ENCODE measurements around the gene DPP10.
"Not testable (repeated sequence)": the region's sequence is repeated elsewhere in the genome, so short reads cannot be mapped to it uniquely, and the experiment has no call there.

The DPP10 gene

GRCh38 chr2:114515882-114516281, 73.4 kb downstream of the DPP10 start:
- DNase-seq (ENCODE audit: low read depth) = no peak

GRCh38 chr2:114517580-114517979, 75.1 kb downstream of the DPP10 start:
- no peak for DNase-seq (ENCODE audit: low read depth)

GRCh38 chr2:114518738-114519137, 76.3 kb downstream of the DPP10 start:
- DNase-seq (ENCODE audit: low read depth) = no peak

- not testable (repeated sequence) for DNase-seq (ENCODE audit: low read depth)
Observed at GRCh38 chr2:114522612-114523011, 80.2 kb downstream of the DPP10 start.

GRCh38 chr2:114525955-114526354, 83.5 kb downstream of the DPP10 start:
- no peak for DNase-seq (ENCODE audit: low read depth)

- DNase-seq (ENCODE audit: low read depth) = no peak
Observed at GRCh38 chr2:114526841-114527240, 84.4 kb downstream of the DPP10 start.

GRCh38 chr2:114527330-114527983, 85.0 kb downstream of the DPP10 start:
- DNase-seq (ENCODE audit: low read depth) = no peak

- no peak for DNase-seq (ENCODE audit: low read depth)
Observed at GRCh38 chr2:114534116-114535084, 92.0 kb downstream of the DPP10 start.

- no peak for DNase-seq (ENCODE audit: low read depth)
Observed at GRCh38 chr2:114537777-114538176, 95.3 kb downstream of the DPP10 start.

- no peak for DNase-seq (ENCODE audit: low read depth)
Observed at GRCh38 chr2:114542695-114543094, 100.3 kb downstream of the DPP10 start.

- no peak for DNase-seq (ENCODE audit: low read depth)
Observed at GRCh38 chr2:114543236-114543766, 100.9 kb downstream of the DPP10 start.

- no peak for DNase-seq (ENCODE audit: low read depth)
Observed at GRCh38 chr2:114545052-114545451, 102.6 kb downstream of the DPP10 start.

GRCh38 chr2:114546531-114546930, 104.1 kb downstream of the DPP10 start:
- no peak for DNase-seq (ENCODE audit: low read depth)

- DNase-seq (ENCODE audit: low read depth) = no peak
Observed at GRCh38 chr2:114548151-114548550, 105.7 kb downstream of the DPP10 start.

- no peak for DNase-seq (ENCODE audit: low read depth)
Observed at GRCh38 chr2:114550364-114550763, 107.9 kb downstream of the DPP10 start.

- no peak for DNase-seq (ENCODE audit: low read depth)
Observed at GRCh38 chr2:114550895-114551793, 108.7 kb downstream of the DPP10 start.

- no peak for DNase-seq (ENCODE audit: low read depth)
Observed at GRCh38 chr2:114553027-114553426, 110.6 kb downstream of the DPP10 start.

- DNase-seq (ENCODE audit: low read depth) = no peak
Observed at GRCh38 chr2:114569166-114569565, 126.7 kb downstream of the DPP10 start.

- DNase-seq (ENCODE audit: low read depth) = no peak
Observed at GRCh38 chr2:114577657-114578056, 135.2 kb downstream of the DPP10 start.

GRCh38 chr2:114579542-114579941, 137.1 kb downstream of the DPP10 start:
- DNase-seq (ENCODE audit: low read depth) = no peak

- DNase-seq (ENCODE audit: low read depth) = no peak
Observed at GRCh38 chr2:114580691-114581090, 138.2 kb downstream of the DPP10 start.

- no peak for DNase-seq (ENCODE audit: low read depth)
Observed at GRCh38 chr2:114598329-114598728, 155.9 kb downstream of the DPP10 start.

Measured in T-helper 22 cell (primary cell).